GM21360 (cell line): ENCODE data around the gene SNAI1.
"Not testable (repeated sequence)": the region's sequence is repeated elsewhere in the genome, so short reads cannot be mapped to it uniquely, and the experiment has no call there.

ENCODE experiments used
- ATAC-seq: cut with Tn5 transposase; IDR thresholded peaks from one replicate; pipeline ENCODE4 v1.9.1; 2021; ENCODE audit warnings: mild to moderate bottlenecking, moderate library complexity; ENCODE audit not compliant: unreplicated experiment

Gene SNAI1

GRCh38 chr20:50011597-50011996 is 28.8 kb downstream of the SNAI1 start:
- ATAC-seq, result not testable (repeated sequence)

GRCh38 chr20:50012282-50013263 is 29.8 kb downstream of the SNAI1 start:
- no peak for ATAC-seq

DNA sequence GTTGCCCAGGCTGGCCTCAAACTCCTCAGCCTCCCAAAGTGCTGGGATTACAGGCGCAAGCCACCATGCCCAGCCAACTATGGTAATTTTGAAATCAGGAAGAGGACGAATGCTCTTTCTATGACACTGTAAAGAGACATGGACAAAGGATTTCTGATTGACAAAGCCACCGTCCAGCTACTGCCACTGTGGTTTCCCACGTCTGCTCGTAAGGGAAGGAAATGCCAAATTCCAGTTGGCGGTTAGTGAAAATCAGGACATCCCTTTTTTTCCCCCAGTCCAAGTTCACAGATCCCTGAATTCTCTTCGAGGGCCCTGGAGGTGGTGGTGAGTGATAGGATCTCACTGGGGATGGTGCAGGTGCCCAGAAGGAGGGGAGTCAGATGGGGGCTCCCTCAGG is 31.2 kb downstream of the SNAI1 start:
- no peak for ATAC-seq

GRCh38 chr20:50014570-50015562 is 32.1 kb downstream of the SNAI1 start:
- ATAC-seq, result no peak

DNA sequence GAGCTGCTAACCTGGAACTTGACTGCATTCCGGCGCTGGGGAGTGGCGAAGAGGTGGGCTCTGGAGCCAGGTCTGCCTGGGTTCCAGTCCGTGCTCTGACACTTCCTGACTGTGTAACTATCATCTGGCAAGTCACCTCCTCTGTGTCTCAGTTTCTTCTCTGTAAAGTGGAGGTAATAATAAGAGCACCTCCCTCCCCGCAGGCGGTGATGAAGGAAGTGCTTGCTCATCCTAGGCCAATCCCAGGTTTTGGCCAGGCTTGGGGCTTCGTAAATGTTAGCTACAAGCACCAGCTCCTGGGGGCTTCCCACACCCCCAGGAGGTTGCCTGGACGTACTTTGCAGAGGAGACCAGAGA is 32.8 kb downstream of the SNAI1 start:
- no peak for ATAC-seq

- ATAC-seq, result no peak
These were observed 33.4 kb downstream of the SNAI1 start for GRCh38 chr20:50015993-50016770.

DNA sequence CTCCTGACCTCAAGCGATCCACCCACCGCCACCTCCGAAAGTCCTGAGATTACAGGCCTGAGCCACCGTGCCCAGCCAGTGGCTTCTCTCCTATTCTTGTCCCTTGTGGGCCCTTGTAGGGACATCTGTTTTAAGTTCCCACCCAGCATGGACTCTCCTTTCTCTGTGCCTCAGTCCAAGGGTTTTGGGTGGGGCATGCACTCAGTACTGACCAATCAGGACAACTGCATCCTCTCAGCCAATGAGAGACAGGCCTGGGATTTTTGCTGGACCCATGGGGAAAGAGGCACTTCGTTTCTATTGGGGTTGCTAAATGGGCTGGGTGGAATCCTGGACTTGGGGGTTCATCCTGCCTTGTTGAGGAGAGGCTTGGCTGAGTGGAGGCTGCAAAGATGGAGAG is 34.4 kb downstream of the SNAI1 start:
- no peak for ATAC-seq

DNA sequence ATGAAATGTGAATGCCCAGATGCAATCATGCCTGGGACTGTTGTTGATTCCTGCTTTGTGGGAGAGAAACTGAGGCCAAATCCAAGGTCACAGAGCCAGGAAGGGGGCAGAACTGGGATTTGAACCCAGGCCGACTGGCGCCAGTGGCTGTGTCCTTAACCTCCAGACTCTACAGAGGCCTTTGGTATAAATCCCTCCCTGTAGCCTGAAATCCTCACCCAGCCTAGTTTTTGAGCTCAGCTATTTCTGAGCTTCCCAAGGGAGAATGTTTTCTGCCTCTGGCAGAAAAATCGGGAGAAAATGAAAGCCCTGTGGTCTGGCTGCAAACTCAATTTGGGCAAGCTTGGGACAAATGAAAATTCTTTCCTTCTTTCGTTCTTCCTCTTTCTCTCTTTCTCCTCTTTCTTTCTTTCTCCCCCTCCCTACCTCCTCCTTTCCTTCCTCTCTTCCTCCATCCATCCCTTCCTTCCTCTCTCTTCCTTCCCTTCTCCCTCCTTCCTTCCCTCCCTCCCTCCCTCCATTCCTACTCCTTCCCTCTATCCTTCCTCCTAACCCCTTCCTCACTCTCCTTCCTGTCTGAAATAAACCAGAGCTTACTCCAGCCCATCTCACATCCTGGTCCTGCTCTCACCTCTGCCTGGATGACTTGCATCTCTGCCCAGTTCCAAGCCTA is 34.9 kb downstream of the SNAI1 start:
- no peak for ATAC-seq

DNA sequence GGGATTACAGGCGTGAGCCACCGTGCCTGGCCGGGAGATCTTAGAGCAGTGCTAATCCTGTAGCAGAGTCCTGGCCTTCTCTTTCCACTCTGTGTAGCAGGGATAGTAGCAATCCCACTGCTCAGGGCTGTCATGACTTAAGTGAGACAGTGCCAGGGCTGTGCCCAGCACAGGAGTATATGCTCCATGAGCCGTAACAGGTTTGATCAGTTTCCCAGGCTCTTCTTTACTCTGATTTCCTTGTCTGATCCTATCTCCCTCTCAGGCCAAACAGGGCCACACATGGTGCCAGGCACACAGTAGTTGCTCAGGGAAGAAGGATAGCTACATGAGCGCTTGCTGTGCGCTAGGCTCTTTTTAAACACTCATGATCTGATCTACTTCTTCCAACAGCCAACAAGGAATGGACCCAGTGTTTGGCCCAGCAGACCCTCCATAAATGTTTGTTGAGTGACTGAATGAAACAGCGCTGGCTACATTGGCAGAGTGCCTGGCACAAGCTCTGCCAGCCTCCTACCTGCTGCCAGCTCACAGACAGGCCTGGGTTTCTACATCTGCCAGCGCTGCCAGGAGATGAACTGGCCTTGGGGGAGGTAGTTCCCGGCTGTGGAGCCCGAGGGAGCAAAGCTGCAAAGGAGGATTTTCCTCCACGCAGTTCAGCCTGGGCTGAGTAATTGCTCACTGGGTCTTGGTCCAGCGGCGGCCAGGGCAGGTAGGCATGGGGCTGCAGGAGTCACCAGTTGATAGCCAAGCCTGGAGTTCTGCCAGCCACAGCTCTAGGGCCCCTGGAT is 36.9 kb downstream of the SNAI1 start:
- no peak for ATAC-seq

- no peak for ATAC-seq
These were observed 37.5 kb downstream of the SNAI1 start for GRCh38 chr20:50020288-50020687.

GRCh38 chr20:50022676-50023075 is 39.9 kb downstream of the SNAI1 start:
- ATAC-seq, result no peak

GRCh38 chr20:50023116-50023805 is 40.5 kb downstream of the SNAI1 start:
- no peak for ATAC-seq

- no peak for ATAC-seq
These were observed 44.2 kb downstream of the SNAI1 start for GRCh38 chr20:50026746-50027575.

DNA sequence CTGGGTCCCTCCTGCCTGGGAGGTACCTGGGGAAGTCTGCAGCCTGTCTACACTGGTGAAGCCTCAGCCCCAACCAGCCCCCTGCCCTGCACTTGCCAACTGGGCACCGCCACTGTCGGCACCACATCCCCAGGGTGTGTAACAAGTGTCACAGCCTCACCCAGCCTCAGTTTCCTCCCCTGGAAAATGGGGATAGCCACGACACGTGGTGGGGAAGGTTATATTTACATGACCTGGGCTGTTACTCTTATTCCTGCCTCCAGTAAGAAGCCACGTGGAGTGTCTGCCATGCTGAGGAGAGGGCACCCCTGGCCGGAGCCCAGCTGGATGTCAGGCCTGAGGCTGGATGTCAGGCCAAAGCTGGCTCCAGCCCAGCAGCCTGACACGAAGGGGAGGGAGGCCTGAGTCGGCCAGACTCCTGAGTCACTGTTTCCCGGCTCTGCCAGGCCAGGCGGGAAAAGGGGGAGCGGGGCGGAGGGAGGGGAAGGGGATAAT is 44.9 kb downstream of the SNAI1 start:
- no peak for ATAC-seq

DNA sequence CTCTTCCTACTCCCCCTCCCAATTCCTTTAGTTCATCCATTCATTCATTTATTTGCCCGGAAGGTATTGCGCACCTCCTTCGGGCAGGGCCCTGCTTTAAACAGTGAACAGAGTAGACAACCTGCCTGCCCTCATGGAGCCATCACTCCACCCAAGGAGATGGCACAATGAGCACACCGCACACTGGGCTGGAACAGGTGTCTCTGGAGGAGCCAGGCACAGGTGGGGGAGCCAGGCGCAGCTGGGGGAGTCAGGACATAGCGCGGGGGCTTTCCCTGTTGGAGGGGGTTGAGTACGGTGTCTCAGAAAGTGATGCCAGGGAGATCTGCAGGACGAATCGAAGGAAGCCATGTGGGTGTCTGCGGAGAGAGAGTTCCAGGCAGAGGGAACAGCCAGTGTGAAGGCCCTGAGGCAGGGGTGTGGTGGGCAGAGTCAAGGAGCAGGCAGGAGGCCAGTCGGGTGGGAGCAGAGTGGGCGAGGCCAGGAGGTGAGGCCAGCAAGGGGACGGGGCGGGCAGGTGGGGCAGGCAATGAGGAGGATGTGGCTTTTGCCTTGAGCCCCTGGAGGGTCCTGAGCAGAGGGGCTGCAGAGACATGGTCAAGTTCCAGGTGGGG is 46.4 kb downstream of the SNAI1 start:
- ATAC-seq, result no peak

DNA sequence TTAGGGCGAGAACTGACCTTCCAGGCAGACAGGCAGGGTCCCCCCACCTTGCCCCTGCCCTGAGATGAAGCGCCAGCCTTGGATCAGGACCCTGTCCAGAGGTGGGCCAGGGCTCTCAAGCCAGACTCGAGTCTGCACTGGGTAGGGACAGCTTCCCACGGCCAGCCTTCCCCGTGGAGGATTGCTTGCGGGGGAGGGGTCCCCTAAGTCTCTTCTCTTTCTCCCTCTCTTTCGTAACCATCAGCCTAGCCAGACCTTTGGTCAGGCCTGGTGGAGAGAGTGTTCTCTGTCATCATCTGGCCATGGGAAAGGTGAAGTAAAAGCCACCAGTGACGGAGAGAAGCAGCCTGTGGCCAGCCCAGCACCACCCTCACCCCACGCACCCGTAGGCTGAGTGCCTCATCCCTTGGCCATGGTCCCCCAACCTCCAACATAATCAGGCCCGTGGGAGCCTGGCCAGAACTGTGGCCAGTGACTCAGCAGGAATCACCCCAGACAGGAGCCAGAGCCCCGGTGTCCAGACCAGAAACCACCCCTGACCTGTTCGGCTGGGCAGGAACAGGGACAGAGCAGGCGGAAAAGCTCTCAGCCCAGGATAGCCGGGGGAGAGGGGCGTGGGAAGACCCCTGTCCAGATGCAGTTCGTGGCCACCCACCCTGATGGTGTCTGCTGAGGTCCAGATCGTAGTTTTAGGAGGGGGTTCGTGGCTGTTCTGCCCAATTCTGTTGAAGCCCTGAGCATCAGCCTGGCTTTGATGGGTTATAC is 47.1 kb downstream of the SNAI1 start:
- ATAC-seq, result no peak
